DLD1 (cell line): ENCODE measurements around the gene CEACAM21.

Experiments used
- in situ Hi-C: cut with HindIII; loops from 2 replicates; pipeline ENCODE4 v1.10.0; 2017; ENCODE audit warnings: low sequenced_read_pairs

CEACAM21 gene

GRCh38 chr19:41615207-41615606 lies 39.2 kb downstream of the CEACAM21 start:
- in situ Hi-C loops: no loop called here

GRCh38 chr19:41616792-41617621 lies 41.0 kb downstream of the CEACAM21 start:
- in situ Hi-C loops: no loop called here

- in situ Hi-C loops: no loop called here
Measured at GRCh38 chr19:41617941-41618730, 42.2 kb downstream of the CEACAM21 start.

GRCh38 chr19:41619018-41619556 lies 43.1 kb downstream of the CEACAM21 start:
- in situ Hi-C loops: no loop called here

- in situ Hi-C loops: no loop called here
Measured at GRCh38 chr19:41620171-41620570, 44.2 kb downstream of the CEACAM21 start.

GRCh38 chr19:41621226-41621625 lies 45.3 kb downstream of the CEACAM21 start:
- in situ Hi-C loops: no loop called here

- in situ Hi-C loops: no loop called here
Measured at GRCh38 chr19:41621654-41622053, 45.7 kb downstream of the CEACAM21 start.

- in situ Hi-C loops: no loop called here
Measured at GRCh38 chr19:41623360-41623759, 47.4 kb downstream of the CEACAM21 start.

- in situ Hi-C loops: no loop called here
Measured at GRCh38 chr19:41624515-41624914, 48.5 kb downstream of the CEACAM21 start.

- in situ Hi-C loops: no loop called here
Measured at GRCh38 chr19:41624937-41625336, 49.0 kb downstream of the CEACAM21 start.

GRCh38 chr19:41626278-41626677 lies 50.3 kb downstream of the CEACAM21 start:
- in situ Hi-C loops: no loop called here

GRCh38 chr19:41626877-41627276 lies 50.9 kb downstream of the CEACAM21 start, which contains the start of gene CEACAM4:
TSS of gene CEACAM4 (minus strand) at chr19:41627074. CDS start at chr19:41626963, 111 bp downstream.
- in situ Hi-C loops: no loop called here

- in situ Hi-C loops: no loop called here
Measured at GRCh38 chr19:41627966-41628675, 52.2 kb downstream of the CEACAM21 start.
